Measurements from ENCODE around the gene DLG2. TPM values are rescaled to one million over a fixed set of nuclear protein-coding genes. Genes with fewer than 3 reads are reported as not detected.

DLG2 gene
- total RNA-seq, 4 donors from 2014 or later: 7.3 to 14.1 (median 11.1) TPM

GRCh38 chr11:83521647-83522596 is 2105.2 kb downstream of the DLG2 start:
- intact Hi-C loops (cut with DNase I): no loop called here

GRCh38 chr11:83520849-83521248 is 2106.3 kb downstream of the DLG2 start:
- Histone ChIP-seq H3K4me1 (no peaks in the 10 kb centered on the region), H3K36me3 (no peaks in the 10 kb centered on the region), H3K9me3 (peaks cover 0 to 14% (median 8%) of the 10 kb centered on the region in 4 donors), H3K4me3 (no peak overlapping the region), H3K27me3 (no peaks in the 10 kb centered on the region), H3K27ac (replicated peaks in 1 of 4) (no peak overlapping the region)
- WGBS: 61% methylated on average over 3 of the region's 3 CpGs
- TF ChIP-seq POLR2A (IDR thresholded peaks at IDR 0.05; ENCODE audit: low read depth) (no peak), POLR2AphosphoS5 (IDR thresholded peaks at IDR 0.05) (no peak), EP300 (IDR thresholded peaks at IDR 0.05) (no peak), CTCF (IDR thresholded peaks at IDR 0.05) (no peak)
- intact Hi-C loops (cut with DNase I): no loop called here
- DNase-seq (ENCODE audit: extremely low spot score): peak; percentile 66

More at GRCh38 chr11:83521647-83522596, 2105.2 kb downstream of the DLG2 start:
- DNase-seq (ENCODE audit: extremely low spot score): peak; percentile 29
- no peaks in the 10 kb centered on the region for H3K27me3 ChIP-seq
- H3K4me1 ChIP-seq: no peaks in the 10 kb centered on the region
- no peak overlapping the region for H3K4me3 ChIP-seq
- H3K27ac ChIP-seq (replicated peaks in 1 of 4): no peak overlapping the region
- TF ChIP-seq CTCF (IDR thresholded peaks at IDR 0.05) (no peak), POLR2AphosphoS5 (IDR thresholded peaks at IDR 0.05) (no peak), EP300 (IDR thresholded peaks at IDR 0.05) (no peak), POLR2A (IDR thresholded peaks at IDR 0.05; ENCODE audit: low read depth) (no peak)
- H3K36me3 ChIP-seq: no peaks in the 10 kb centered on the region
- peaks cover 0 to 14% (median 8%) of the 10 kb centered on the region in 4 donors for H3K9me3 ChIP-seq
- WGBS: 77% methylated on average over 8 of the region's 8 CpGs

GRCh38 chr11:83511646-83512045 is 2115.5 kb downstream of the DLG2 start:
- intact Hi-C loops (cut with DNase I): no loop called here
- H3K27ac ChIP-seq (replicated peaks in 1 of 4): no peak overlapping the region
- 69% methylated on average over 2 of the region's 2 CpGs for WGBS
- H3K36me3 ChIP-seq: no peaks in the 10 kb centered on the region
- no peaks in the 10 kb centered on the region for H3K27me3 ChIP-seq
- DNase-seq (ENCODE audit: extremely low spot score): no peak
- no peaks in the 10 kb centered on the region for H3K9me3 ChIP-seq
- H3K4me1 ChIP-seq: no peaks in the 10 kb centered on the region
- TF ChIP-seq POLR2A (IDR thresholded peaks at IDR 0.05; ENCODE audit: low read depth): no peak
- no peak for TF ChIP-seq CTCF (IDR thresholded peaks at IDR 0.05)
- TF ChIP-seq EP300 (IDR thresholded peaks at IDR 0.05): no peak
- TF ChIP-seq POLR2AphosphoS5 (IDR thresholded peaks at IDR 0.05): no peak
- no peak overlapping the region for H3K4me3 ChIP-seq

DNA sequence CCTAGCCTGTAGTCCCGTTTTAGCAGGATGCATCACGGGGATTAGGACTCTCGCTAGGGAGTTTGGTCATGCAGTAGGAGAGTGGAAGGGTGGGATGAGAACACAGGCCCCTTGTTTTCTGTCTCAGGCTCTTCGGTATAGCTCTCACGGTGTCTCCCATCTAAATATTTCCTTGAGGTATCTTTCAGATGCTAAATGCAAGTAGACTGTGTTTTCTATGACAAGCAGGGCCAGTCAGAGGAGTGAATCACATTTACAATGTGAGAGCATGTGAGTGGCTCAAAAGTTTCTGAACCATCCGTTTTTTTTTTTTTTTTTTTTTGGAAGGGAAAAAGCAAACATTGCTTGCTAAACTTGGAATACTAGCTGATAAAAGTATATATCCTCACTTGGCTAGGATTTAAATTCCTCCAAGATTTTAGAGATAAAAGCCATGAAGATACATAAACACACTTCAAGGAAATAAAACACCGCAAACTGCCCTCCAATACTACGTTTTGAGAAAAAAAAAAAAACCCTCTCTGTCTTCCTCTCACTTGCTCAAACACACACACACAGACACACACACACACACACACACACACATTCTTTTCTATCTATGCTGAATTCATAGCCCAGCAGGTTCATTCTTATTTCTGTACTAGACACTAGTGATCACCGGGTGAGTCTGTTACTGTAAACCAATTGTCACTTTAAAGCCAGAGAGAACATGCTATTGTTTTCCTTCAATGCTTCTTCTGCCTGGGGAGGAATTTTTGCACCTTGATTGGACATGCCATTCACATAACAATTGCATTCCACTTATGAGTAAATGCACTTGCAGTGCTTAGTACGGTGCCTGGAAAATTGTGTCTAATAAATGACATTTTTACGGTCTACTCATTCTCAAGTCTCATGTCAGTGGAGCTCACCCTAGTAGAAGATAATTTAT is 2116.3 kb downstream of the DLG2 start:
- TF ChIP-seq POLR2AphosphoS5 (IDR thresholded peaks at IDR 0.05): no peak
- TF ChIP-seq POLR2A (IDR thresholded peaks at IDR 0.05; ENCODE audit: low read depth): no peak
- no peak for TF ChIP-seq EP300 (IDR thresholded peaks at IDR 0.05)
- no peak for TF ChIP-seq CTCF (IDR thresholded peaks at IDR 0.05)
- Histone ChIP-seq H3K4me1 (no peaks in the 10 kb centered on the region), H3K27me3 (no peaks in the 10 kb centered on the region), H3K4me3 (no peak overlapping the region), H3K27ac (replicated peaks in 1 of 4) (no peak overlapping the region), H3K36me3 (no peaks in the 10 kb centered on the region), H3K9me3 (no peaks in the 10 kb centered on the region)
- 61% methylated on average over 11 of the region's 11 CpGs for WGBS
- DNase-seq (ENCODE audit: extremely low spot score): no peak
- intact Hi-C loops (cut with DNase I): no loop called here
